Activated CD4-positive, alpha-beta T cell treated with anti-CD3 and anti-CD28 coated beads for 4 hours (primary cell): ENCODE data around the gene PRKACG.
"Not testable (repeated sequence)": the region's sequence is repeated elsewhere in the genome, so short reads cannot be mapped to it uniquely, and the experiment has no call there.

Experiments used
- DNase-seq, 2 donors: peaks; one replicate each; pipeline ENCODE4 v3.0.0-alpha.2; 2020

The PRKACG gene

DNA sequence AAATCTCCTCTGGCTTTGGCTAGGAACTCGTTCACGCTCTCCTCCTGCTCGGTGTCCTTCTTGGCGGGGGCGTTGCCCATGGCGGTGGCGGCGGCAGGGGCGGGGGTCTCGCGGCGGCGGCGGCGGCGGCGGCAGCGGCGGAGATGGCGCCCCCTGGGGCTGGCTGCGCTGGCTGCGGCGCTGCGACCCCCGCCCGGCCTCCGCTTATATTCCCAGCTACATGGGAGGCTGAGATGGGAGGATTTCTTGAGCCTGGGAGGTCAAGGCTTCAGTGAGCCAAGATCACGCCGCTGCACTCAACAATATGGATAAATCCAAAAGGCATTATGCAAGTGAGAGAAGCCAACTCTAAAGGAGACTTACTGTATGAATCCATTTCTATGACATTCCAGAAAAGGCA lies at the start of gene PRKACG:
Gene PRKACG (minus strand): TSS at position 101 of the 400 bp plus-strand sequence. CDS start 21 bp downstream, at position 80.
- DNase-seq: no peak

DNA sequence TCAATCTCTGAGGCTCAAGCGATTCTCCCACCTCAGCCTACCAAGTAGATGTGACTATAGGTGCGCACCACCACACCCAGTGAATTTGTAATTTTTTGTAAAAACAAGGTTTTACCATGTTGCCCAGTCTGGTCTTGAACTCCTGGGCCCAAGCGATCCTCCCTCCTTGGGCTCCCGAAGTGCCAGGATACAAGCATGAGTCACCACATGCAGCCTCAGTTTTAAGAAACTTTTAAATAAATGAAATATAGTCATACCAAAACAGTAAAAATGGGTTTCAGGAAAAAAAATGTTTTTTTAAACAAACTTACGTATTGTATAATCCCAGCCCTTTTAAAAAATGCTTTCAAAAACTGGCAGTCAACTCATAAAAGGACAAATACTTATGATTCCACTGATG lies 48.3 kb upstream of the PRKACG start:
- no peak for DNase-seq

DNA sequence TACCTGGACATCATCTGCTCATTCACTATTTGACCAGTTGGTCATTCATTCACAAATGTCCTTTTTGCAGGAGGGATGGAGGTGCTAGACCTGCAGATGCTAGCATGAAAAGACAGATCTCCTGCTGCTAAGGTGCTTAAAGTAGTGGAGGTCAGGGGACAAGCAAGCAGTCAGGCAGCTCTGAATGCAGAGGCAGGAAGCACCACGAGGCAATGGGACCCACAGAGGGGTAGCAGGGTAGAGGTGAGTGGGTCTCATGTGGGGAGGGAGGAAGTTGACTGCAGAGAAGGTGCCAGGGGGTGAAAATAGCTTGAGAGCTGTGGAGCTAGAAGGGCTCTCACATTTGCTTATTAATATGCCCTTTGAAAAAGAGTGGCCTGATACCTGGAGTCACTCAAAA lies 46.9 kb upstream of the PRKACG start:
- DNase-seq: no peak

DNA sequence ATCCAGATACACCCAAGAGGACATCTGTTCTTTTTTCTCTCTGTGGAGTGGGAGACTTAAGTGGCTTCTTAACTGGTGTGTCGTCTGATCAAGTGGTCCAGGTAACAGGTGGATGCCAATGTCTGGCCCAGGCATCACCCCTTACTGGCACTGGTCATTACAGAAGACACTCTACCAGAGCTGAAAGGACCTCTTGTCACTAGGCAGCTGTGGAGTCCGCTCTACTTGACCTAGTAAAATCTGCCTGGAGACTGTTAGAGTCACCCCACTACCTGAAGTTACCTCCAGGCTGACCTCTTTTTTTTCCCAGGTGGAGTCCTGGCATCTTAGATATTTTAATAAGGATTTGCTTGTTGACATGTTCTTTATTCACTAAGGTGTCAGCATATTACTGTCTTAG lies 44.2 kb upstream of the PRKACG start:
- no peak for DNase-seq

DNA sequence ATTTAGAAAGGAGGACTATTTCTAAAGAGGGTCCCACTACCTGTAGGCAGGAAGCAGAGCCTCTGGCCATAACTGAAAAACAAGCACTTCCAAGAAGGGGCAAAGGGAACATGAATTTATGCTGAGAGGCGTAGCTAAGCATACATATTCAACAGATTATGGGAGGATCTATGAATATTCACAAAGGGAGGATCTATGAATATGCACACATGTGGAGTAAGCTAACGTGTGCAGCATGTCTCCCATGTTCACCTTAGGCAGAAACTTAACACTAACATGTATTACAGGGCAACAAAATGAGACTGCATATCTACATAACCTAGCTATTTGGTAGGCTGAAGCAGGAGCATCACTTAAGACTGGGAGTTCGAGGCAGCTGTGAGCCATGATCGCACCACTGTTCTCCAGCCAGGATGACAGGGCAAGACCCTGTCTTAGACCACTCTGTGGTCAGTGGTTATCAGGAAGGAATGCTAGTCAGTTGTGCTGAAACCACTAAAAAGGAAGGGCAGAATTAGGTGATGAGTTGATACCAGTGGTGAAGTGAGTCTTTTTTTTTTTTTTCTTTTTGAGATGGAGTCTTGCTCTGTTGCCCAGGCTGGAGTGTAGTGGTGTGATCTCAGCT lies 42.4 kb upstream of the PRKACG start:
- no peak for DNase-seq

DNA sequence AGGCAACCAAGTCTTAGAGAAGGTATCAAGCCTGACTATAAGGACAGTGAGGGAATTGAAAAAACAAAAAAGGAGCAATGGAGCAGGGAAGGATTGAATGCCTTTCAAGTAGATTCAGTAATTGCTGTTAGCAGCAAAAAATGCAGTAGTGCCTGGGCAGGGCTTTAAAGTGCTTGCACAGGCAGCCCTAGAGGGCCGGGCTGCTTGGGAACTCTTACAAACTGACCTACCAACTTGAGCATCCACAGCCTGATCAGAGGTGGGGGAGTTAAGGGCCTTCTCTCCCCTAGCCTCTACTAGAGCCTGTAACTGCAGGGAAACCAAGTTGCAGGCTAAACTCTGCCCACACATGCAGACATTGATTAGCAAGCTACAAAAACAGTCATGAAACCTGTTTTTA lies 41.1 kb upstream of the PRKACG start:
- no peak for DNase-seq

DNA sequence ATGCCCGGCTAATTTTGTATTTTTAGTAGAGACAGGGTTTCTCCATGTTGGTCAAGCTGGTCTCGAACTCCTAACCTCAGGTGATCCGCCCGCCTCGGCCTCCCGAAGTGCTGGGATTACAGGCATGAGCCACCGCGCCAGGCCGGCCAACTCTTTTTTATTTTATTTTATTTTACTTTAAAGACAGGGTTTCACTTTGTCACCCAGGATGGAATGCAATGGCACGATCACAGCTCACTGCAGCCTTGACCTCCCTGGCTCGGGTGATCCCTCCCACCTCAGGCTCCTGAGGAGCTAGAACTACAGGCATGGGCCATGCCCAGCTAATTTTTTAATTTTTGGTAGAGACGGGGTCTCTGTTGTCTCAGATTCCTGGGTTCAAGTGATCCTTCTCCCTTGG lies 37.0 kb upstream of the PRKACG start:
- DNase-seq: not testable (repeated sequence)

DNA sequence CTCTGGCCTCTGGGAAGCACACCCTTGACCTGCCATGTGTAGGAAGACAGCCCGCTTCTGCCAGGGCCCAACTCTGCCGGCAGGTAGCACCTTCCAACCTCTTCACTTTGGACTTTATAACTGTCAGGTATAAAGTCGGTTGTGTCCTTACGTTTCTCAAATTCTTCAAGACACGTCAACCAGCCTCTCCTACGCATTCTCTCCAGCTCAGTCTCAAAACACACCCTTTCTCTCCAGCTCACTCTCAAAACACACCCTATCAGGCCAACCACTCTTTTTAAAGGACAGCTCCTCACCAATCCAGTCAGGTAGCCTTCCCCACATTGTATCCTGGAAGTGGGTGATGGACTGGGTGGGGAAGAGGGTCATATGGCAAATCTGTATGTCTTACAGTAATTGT lies 35.2 kb upstream of the PRKACG start:
- no peak for DNase-seq

DNA sequence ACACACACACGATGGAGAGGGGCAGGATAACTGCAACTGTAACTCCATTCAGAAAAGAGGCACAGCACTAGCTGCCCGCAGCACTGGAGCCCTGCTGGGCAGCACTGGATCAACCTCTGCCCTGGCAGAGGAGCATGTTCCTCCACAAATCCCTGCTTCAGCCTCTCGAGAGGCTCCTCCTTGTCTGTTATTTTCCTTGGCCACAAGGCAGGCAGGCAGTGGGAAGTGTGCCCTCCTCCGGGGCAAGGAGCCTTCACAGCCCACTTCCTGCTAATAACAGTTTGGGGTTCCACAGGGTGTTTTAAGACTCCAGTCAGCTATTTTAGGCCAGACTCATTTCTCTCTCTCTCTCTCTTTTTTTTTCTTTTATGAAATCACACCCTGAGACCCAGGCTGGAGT lies 33.5 kb upstream of the PRKACG start:
- no peak for DNase-seq

DNA sequence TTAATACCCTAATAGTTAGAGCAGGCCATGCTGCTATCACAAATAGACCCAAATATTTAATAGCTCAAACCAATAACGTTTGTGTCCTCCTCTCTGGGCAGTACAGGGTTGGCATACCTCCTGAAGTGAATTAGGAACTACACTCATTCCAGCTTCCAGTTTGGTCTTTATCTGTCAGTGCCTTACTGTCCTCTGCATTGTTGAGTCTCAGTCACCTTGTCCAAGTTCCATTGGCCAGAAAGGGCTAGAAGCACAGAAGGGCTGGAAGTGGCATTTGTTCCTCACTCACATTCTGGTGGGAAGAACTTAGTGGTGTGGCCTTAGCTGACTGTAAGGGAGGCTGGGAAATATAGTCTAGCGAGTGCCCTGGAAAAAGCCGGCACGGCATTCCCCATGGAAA lies 32.8 kb upstream of the PRKACG start:
- no peak for DNase-seq

DNA sequence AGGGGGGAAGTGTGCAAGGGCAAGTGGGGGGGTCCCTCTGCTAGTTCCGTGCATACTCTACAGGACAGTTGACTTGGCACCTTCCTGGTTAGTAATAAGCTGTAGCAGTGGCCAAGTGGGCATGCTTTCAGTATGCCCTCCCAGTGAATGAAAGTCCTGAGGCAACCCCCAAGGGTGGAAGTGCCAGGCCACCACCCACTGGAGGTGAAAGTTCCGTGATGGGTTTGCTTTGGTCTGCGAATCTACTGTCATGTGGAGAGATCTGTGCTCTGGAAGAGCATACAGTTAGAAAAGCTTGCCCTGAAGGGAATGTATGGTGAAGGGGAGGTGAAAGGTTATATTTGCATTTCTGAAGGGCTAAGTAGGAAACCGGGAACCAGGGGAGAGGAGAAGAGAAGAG lies 31.9 kb upstream of the PRKACG start:
- no peak for DNase-seq

DNA sequence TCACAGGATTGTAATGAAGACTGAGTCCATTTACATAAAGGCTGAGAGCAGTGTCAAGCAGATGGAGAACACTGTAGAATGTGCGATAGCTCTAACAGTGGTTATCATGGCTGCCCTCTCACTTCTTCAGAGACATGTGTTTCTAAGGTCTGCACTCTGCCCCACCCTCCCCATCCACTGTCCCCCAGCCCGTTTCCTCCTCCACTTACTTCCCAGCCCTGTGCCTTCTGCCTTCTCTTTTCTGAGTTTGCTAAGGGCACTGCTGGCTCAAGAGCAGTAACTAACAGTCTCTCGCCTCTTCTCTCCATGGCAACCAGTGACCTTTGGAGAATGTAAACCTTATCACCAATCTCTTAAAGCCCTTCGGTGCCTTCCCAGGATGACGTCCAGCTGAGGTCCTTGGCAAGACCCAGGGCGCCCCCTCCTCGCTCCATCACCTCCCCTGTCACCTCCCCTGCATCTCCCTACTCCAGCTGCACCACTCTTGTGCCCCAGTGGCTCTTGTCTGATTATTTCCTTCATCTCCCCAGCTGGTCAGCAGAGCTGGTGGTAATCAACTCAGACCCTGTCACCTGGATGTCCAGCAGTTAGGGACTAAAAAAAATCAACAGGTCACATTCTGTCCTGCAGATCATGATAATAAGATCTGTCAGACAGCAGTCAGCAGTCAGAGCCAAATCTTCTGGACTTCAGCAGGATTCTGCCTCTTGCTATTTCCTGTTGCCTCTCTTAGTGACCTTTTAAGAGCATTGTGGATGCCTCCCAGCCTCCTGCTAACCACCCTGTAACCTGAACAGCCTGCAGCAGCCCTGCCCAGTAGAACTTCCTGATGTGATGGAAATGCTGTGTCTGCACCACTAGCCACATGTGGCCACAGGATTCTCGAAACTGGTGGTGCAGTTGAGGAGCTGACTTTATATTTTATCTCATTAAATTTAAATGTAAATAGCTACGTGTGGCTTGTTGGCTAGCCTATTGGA lies 30.6 kb upstream of the PRKACG start:
- no peak for DNase-seq

DNA sequence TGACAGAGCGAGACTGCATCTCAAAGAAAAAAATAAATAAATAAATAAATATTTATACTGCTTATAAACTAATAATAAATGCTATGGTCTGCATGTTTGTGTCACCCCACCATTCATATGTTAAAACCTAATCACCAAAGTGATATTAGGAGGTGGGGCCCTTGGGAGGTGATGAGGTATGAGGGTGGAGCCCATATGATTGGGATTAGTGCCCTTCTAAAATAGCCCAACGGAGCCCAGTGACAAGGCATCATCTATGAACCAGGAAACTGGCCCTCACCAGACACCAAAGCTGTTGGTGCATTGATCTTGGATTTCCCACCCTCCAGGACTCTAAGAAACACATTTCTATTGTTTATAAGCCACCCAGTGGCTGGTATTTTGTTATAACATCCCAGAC lies 26.7 kb upstream of the PRKACG start:
- no peak for DNase-seq

DNA sequence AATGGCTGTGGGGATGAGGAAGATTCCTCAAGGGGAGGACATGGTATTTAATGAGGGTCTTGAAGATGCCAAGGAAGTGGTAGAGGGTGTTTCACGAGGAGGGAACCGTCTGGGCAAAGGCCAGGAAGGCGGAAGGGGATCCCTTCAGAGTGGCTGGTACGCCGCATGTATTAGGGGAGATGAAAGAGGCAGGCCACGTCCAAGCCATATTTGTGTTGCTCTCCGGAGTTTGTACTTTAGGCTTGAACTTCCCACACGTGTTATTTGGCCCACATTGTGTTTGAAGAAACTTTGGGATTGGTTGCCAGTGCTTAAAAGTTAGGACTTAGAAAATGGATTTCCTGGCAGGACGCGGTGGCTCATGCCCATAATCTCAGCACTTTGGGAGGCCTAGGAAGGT lies 22.9 kb upstream of the PRKACG start:
- no peak for DNase-seq

DNA sequence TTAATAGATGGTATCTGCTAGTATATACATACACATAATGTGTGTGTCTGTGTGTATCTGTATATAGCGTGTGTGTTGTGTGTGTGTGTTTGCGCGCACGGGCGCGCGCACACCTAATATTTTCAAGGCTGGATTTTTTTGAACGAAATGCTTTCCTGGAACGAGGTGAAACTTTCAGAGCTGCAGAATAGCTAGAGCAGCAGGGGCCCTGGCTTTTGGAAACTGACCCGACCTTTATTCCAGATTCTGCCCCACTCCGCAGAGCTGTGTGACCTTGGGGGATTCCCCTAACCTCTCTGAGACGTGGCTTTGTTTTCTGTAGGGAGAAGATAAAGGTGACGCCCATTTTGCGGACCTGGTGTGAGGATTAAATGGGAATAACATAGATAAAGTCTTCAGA lies 22.4 kb upstream of the PRKACG start:
- DNase-seq: peak; percentile 17

DNA sequence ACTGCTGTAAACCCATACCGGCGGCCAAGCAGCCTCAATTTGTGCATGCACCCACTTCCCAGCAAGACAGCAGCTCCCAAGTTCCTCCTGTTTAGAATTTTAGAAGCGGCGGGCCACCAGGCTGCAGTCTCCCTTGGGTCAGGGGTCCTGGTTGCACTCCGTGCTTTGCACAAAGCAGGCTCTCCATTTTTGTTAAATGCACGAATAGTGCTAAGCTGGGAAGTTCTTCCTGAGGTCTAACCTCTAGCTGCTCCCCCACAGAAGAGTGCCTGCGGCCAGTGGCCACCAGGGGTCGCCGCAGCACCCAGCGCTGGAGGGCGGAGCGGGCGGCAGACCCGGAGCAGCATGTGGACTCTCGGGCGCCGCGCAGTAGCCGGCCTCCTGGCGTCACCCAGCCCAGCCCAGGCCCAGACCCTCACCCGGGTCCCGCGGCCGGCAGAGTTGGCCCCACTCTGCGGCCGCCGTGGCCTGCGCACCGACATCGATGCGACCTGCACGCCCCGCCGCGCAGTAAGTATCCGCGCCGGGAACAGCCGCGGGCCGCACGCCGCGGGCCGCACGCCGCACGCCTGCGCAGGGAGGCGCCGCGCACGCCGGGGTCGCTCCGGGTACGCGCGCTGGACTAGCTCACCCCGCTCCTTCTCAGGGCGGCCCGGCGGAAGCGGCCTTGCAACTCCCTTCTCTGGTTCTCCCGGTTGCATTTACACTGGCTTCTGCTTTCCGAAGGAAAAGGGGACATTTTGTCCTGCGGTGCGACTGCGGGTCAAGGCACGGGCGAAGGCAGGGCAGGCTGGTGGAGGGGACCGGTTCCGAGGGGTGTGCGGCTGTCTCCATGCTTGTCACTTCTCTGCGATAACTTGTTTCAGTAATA lies 21.8 kb upstream of the PRKACG start, which contains the start of gene FXN:
Gene FXN (plus strand): TSS at position 315 of the 871 bp plus-strand sequence. CDS start 31 bp downstream, at position 346.
- DNase-seq: peak; percentile 79 to 81

DNA sequence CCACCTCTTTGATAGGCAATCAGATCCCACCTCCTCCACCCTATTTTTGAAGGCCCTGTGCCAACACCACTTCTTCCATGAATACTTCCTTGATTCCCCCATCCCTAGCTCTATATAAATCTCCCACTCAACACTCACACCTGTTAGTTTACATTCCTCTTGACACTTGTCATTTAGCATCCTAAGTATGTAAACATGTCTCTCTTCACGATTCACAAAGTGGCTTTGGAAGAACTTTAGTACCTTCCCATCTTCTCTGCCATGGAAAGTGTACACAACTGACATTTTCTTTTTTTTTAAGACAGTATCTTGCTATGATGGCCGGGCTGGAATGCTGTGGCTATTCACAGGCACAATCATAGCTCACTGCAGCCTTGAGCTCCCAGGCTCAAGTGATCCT lies 20.2 kb upstream of the PRKACG start:
- no peak for DNase-seq

DNA sequence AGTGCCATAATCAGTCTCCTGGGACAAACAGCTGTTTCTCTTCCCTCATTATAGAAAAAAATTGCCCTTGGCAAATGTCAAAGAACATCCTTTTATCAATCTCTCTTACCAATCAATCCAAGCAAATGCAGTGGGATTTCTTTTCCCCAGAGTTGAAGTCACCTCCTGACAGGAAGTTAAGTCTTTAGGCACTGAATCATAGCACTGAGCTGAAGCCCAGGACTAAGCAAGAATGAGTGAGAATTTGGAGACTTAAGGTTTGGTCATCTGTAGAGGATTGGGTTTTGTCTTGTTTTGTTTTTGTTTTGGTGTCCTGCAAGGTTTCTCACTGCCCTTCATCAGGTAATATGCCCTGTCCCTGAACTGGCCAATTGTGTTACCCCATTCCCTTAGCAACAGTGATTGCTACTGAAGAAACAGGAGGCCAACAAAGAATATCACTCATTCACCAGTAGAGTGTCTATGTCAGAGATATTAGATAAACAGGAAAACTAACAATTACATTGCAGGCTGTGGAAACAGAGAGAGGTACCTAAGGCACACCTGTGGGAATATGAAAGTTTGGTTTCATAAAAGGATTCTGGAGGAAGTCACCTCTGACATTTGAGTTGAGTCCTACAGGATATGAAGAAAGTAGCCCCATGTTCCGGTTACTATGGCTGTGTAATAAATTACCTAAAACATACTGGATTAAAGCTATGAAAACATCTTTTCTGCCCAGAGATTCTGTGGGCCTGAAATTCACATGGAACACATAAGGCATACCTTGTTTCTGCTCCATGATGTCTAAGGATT lies 17.1 kb upstream of the PRKACG start:
- DNase-seq: no peak

DNA sequence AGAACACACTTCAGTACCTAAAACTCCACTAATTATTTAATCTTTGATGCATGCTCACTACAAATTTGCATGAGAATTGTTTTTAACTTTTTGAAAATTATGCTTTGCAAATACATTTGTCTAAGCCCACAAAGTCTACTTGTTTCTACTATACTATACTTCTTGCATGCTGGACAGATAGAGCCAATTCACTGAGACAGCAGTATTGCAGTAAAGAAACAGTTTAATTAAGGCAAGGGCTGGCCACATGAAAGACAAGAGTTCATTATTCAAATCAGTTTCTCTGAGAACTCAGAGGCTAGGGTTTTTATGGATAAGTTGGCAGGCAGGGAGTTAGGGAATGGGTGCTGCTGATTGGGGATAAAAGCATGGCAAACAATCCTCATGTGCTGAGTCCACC lies 15.6 kb upstream of the PRKACG start:
- DNase-seq: no peak

DNA sequence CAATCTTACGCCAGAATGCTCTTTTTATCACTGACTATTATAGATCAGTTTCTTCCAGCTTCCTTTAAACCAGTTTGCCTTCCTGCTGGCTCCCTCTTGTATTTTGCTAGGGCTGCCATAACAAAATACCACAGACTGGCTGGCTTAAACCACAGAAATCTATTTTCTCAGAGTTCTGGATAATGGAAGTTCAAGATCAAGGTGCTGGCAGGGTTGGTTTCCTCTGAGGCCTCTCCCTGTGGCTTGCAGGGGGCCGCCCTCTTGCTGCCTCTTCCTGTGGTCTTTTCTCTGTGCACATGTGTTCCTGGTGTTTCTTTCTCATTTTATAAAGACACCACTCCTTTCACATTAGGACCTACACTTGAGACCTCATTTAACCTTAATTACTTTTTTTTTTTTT lies 14.8 kb upstream of the PRKACG start:
- DNase-seq: no peak

DNA sequence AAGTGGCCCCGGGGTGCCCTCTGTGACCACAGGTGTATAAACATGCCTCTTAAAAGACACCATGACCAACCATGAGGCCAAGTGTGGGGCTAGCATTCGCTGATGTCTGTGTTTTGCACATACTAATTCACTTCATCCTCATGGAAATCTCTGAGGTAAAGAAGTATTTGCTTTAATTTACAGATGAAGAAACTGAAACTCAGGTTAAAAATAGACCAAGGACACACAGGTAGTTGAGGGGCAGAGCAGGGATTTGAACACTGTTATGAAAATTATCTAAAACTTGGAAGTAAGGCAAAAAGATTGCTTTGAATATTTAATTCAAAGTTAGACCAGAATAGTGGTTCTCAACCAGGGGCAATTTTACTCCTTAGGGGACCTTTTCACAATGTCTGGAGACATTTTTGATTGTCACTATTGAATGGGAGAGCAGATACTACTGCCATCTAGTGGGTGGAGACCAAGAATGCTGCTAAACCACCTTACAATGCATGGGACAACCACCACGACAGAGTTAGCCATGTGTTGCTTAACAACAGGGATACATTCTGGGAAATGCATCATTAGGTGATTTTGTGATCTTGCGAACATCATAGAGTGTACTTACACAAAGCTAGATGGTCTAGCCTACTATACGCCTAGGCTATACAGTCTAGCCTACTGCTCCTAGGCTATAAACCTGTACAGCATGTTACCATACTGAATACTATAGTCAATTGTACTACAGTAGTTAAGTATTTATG lies 13.6 kb upstream of the PRKACG start:
- DNase-seq: peak; percentile 36 to 39

DNA sequence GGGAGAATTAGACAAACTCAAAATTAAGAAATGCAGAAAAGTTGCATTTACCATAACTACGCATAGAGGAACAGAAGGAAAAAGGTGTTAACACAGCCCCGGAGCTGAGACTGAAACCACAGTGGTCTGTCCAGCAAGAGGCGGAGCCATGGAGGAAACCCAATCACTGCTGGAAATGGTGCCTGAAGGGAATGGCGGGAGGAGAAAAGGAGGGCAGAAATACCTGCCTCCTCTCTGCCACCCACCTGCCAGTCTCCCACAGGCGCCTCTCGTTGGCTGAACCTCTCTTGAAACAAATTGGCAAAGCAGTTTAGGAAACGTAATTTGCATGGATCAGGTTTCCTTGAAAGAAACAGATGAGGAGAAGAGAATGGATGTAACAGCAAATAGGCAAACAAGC lies 9.7 kb upstream of the PRKACG start:
- DNase-seq: no peak
